ENCODE measurements around the gene C11orf97. TPM values are rescaled to one million over a fixed set of nuclear protein-coding genes. Genes with fewer than 3 reads are reported as not detected.

Gene C11orf97
- total and polyA plus RNA-seq, 9 of the 15 experiments (the other 6 are each of a cell fraction or from before 2014, with no cell fraction given) = not detected

DNA sequence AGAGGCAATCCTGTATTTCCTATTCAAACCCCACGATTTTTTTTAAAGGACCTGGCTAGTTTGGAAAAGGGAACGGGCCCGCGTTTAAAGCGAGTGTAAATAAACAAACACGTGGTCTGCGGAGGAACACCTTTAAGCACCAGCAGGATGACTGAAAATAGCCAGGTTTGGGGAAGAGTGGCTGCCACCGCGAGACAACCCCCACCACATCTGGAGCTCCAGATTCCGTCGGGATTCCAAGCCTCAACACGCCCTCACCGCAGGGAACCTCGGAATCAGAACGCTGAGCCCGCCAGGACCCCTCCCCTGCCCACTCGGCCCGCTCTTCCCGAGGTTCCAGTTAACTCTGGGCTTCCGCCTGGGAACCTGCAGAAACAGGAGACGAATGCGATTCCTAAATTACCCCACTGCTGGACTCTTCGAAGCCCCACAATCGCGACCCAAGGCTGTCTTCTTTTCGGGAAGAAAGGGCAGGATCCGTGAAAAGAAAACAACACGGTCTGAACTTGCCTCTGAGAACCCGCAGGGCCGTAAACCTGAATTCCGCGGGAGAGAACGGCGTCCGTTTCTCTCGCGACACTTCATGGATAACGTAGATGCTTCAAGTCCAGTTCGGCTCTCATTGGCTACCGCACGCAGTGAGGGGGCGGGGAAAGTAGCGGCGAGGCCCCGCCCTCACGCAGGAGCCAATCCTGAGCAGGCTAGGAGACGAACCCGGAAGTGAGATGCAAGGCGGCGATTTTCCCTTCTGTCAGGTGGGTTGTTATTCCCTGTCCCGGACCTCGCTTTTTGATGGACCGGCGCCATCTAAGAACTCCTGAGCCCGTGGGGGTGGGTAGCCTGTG lies 18.8 kb upstream of the C11orf97 start, which contains the start of the genes ANKRD49 and MRE11 (continued):
- TF ChIP-seq, protein P1, sequence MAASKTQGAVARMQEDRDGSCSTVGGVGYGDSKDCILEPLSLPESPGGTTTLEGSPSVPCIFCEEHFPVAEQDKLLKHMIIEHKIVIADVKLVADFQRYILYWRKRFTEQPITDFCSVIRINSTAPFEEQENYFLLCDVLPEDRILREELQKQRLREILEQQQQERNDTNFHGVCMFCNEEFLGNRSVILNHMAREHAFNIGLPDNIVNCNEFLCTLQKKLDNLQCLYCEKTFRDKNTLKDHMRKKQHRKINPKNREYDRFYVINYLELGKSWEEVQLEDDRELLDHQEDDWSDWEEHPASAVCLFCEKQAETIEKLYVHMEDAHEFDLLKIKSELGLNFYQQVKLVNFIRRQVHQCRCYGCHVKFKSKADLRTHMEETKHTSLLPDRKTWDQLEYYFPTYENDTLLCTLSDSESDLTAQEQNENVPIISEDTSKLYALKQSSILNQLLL (CRISPR knock-in tag; IDR thresholded peaks at IDR 0.05; ENCODE audit: borderline replicate concordance) = no peak
- TF ChIP-seq CBX3 (IDR thresholded peaks at IDR 0.05; ENCODE audit: borderline replicate concordance in 1 of 2, low read length in 2 of 2) (no peak), PHB2 (IDR thresholded peaks at IDR 0.05; ENCODE audit: low read depth) (no peak), RBFOX2 (IDR thresholded peaks at IDR 0.05; ENCODE audit: low read depth, low read length) (peak; percentile 87), HMGN3 (IDR thresholded peaks at IDR 0.05; ENCODE audit: borderline replicate concordance, extremely low read depth, insufficient read length, low read depth, low read length) (no peak), FOXJ2 (tag; IDR thresholded peaks at IDR 0.05) (no peak), ZNF316 (IDR thresholded peaks at IDR 0.05) (no peak), ILF3 (IDR thresholded peaks at IDR 0.05; ENCODE audit: borderline replicate concordance) (no peak), ZNF830 (CRISPR knock-in tag; IDR thresholded peaks at IDR 0.05) (no peak), ATF1 (CRISPR knock-in tag; IDR thresholded peaks at IDR 0.05) (no peak), ATF1 (tag; IDR thresholded peaks at IDR 0.05) (peak; percentile 81), ZNF140 (CRISPR knock-in tag; IDR thresholded peaks at IDR 0.05) (no peak), TBP (optimal IDR thresholded peaks at IDR 0.05; ENCODE audit: low read depth, low read length) (peak; percentile 65), SMARCE1 (IDR thresholded peaks at IDR 0.05) (no peak), ZEB2 (IDR thresholded peaks at IDR 0.05) (no peak), DDX20 (tag; IDR thresholded peaks at IDR 0.05; ENCODE audit: low read depth) (no peak), ZNF197 (CRISPR knock-in tag; IDR thresholded peaks at IDR 0.05; ENCODE audit: low read depth) (no peak), SNIP1 (IDR thresholded peaks at IDR 0.05; ENCODE audit: low read depth) (no peak), ZNF146 (CRISPR knock-in tag; IDR thresholded peaks at IDR 0.05; ENCODE audit: unreplicated experiment) (no peak), CHD2 (IDR thresholded peaks at IDR 0.05; ENCODE audit: low read depth, low read length) (peak; percentile 94)
- TF ChIP-seq, protein P2, sequence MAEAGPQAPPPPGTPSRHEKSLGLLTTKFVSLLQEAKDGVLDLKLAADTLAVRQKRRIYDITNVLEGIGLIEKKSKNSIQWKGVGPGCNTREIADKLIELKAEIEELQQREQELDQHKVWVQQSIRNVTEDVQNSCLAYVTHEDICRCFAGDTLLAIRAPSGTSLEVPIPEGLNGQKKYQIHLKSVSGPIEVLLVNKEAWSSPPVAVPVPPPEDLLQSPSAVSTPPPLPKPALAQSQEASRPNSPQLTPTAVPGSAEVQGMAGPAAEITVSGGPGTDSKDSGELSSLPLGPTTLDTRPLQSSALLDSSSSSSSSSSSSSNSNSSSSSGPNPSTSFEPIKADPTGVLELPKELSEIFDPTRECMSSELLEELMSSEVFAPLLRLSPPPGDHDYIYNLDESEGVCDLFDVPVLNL (CRISPR knock-in tag; IDR thresholded peaks at IDR 0.05; ENCODE audit: low read depth) = peak; percentile 71
- TF ChIP-seq, protein P3, sequence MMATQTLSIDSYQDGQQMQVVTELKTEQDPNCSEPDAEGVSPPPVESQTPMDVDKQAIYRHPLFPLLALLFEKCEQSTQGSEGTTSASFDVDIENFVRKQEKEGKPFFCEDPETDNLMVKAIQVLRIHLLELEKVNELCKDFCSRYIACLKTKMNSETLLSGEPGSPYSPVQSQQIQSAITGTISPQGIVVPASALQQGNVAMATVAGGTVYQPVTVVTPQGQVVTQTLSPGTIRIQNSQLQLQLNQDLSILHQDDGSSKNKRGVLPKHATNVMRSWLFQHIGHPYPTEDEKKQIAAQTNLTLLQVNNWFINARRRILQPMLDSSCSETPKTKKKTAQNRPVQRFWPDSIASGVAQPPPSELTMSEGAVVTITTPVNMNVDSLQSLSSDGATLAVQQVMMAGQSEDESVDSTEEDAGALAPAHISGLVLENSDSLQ (IDR thresholded peaks at IDR 0.05) = 0 out of 2 replicates have a peak, but pooled peaks have one; percentile 24
- TF ChIP-seq, protein P4, sequence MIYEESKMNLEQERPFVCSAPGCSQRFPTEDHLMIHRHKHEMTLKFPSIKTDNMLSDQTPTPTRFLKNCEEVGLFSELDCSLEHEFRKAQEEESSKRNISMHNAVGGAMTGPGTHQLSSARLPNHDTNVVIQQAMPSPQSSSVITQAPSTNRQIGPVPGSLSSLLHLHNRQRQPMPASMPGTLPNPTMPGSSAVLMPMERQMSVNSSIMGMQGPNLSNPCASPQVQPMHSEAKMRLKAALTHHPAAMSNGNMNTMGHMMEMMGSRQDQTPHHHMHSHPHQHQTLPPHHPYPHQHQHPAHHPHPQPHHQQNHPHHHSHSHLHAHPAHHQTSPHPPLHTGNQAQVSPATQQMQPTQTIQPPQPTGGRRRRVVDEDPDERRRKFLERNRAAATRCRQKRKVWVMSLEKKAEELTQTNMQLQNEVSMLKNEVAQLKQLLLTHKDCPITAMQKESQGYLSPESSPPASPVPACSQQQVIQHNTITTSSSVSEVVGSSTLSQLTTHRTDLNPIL (CRISPR knock-in tag; IDR thresholded peaks at IDR 0.05) = no peak
- TF ChIP-seq, protein P5, sequence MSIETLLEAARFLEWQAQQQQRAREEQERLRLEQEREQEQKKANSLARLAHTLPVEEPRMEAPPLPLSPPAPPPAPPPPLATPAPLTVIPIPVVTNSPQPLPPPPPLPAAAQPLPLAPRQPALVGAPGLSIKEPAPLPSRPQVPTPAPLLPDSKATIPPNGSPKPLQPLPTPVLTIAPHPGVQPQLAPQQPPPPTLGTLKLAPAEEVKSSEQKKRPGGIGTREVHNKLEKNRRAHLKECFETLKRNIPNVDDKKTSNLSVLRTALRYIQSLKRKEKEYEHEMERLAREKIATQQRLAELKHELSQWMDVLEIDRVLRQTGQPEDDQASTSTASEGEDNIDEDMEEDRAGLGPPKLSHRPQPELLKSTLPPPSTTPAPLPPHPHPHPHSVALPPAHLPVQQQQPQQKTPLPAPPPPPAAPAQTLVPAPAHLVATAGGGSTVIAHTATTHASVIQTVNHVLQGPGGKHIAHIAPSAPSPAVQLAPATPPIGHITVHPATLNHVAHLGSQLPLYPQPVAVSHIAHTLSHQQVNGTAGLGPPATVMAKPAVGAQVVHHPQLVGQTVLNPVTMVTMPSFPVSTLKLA (conservative IDR thresholded peaks at IDR 0.05) = peak; percentile 97 to 98
